ENCODE measurements around the gene CA6.
"Not testable (repeated sequence)": the region's sequence is repeated elsewhere in the genome, so short reads cannot be mapped to it uniquely, and the experiment has no call there.

Gene CA6

DNA sequence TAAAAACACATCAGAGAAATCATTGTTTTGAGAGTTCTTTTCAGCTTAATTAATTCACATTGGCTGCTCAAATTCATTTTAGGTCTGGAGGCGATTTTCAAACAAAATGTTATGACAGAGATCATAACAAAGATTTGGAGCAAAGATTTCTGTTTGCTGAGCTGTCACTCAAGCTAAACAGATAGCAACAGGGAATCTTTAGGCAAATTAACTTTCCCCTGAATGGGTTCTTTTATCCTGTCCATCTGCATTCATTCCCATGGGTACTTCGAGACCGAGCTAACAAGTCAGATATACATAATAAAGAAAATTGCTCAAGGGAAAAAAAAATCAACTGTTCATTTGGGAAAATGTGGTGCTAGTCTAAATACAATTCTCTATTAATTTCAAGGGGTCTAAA, 30.2 kb upstream of the CA6 start:
- no peak overlapping the region for H2AFZ ChIP-seq (ENCODE audit: low read length)
- H3K4me2 ChIP-seq (ENCODE audit: low read depth, low read length): no peak overlapping the region
- H3K79me2 ChIP-seq (ENCODE audit: low read length): no peaks in the 10 kb centered on the region
- H3K27me3 ChIP-seq (replicated peaks; ENCODE audit: insufficient read depth, low read length): peaks cover 9% of the 10 kb centered on the region
- H3K4me3 ChIP-seq (ENCODE audit: low read length): no peak overlapping the region
- no peaks in the 10 kb centered on the region for H4K20me1 ChIP-seq (ENCODE audit: insufficient read depth, low read length)
- H3K36me3 ChIP-seq (replicated peaks; ENCODE audit: insufficient read depth, low read length): no peaks in the 10 kb centered on the region
- TF ChIP-seq EZH2phosphoT487 (IDR thresholded peaks at IDR 0.05; ENCODE audit: low read length): no peak
- TF ChIP-seq, protein P1, sequence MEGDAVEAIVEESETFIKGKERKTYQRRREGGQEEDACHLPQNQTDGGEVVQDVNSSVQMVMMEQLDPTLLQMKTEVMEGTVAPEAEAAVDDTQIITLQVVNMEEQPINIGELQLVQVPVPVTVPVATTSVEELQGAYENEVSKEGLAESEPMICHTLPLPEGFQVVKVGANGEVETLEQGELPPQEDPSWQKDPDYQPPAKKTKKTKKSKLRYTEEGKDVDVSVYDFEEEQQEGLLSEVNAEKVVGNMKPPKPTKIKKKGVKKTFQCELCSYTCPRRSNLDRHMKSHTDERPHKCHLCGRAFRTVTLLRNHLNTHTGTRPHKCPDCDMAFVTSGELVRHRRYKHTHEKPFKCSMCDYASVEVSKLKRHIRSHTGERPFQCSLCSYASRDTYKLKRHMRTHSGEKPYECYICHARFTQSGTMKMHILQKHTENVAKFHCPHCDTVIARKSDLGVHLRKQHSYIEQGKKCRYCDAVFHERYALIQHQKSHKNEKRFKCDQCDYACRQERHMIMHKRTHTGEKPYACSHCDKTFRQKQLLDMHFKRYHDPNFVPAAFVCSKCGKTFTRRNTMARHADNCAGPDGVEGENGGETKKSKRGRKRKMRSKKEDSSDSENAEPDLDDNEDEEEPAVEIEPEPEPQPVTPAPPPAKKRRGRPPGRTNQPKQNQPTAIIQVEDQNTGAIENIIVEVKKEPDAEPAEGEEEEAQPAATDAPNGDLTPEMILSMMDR (IDR thresholded peaks at IDR 0.05; ENCODE audit: low read length): no peak
- no peak for TF ChIP-seq EZH2 (optimal IDR thresholded peaks at IDR 0.05; ENCODE audit: low read depth, low read length)
- H3K27ac ChIP-seq (ENCODE audit: low read length): no peak overlapping the region
- H3K9me2 ChIP-seq (replicated peaks; ENCODE audit: insufficient read depth, low read length): no peaks in the 10 kb centered on the region
- no peak for DNase-seq
- no peaks in the 10 kb centered on the region for H3F3A ChIP-seq (ENCODE audit: insufficient read depth, low read length)
- no peak overlapping the region for H3K9ac ChIP-seq (ENCODE audit: low read length)
- no peaks in the 10 kb centered on the region for H3K9me3 ChIP-seq (replicated peaks; ENCODE audit: insufficient read depth, low read length)
- H3K4me1 ChIP-seq (ENCODE audit: low read length): no peaks in the 10 kb centered on the region

DNA sequence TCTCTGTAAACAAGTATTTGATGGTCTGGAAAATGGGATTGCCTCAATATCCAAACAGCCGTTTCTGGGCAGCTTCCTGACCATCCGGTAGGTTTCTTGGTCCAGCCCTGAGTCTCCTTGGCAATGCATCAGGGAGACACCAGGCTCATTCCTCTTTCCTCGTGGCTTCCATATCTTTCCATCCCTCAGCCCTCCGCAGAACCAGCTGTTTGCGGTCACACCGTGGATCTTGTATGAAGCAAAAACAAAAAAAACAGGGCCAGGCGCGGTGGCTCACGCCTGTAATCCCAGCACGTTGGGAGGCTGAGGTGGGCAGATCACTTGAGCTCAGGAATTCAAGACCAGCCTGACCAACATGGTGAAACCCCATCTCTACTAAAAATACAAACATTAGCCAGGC, 28.1 kb upstream of the CA6 start:
- not testable (repeated sequence) for H3K27ac ChIP-seq (ENCODE audit: low read length); H3K9me2 ChIP-seq (replicated peaks; ENCODE audit: insufficient read depth, low read length); H3F3A ChIP-seq (ENCODE audit: insufficient read depth, low read length); H3K4me2 ChIP-seq (ENCODE audit: low read depth, low read length); H3K36me3 ChIP-seq (replicated peaks; ENCODE audit: insufficient read depth, low read length); DNase-seq; H3K9me3 ChIP-seq (replicated peaks; ENCODE audit: insufficient read depth, low read length); H3K79me2 ChIP-seq (ENCODE audit: low read length); H3K9ac ChIP-seq (ENCODE audit: low read length); H2AFZ ChIP-seq (ENCODE audit: low read length); H3K4me3 ChIP-seq (ENCODE audit: low read length); H4K20me1 ChIP-seq (ENCODE audit: insufficient read depth, low read length); H3K4me1 ChIP-seq (ENCODE audit: low read length)
- peaks cover 22% of the 10 kb centered on the region for H3K27me3 ChIP-seq (replicated peaks; ENCODE audit: insufficient read depth, low read length)

GRCh38 chr1:8922962-8923361, 22.7 kb upstream of the CA6 start:
- Histone ChIP-seq H3K4me1 (ENCODE audit: low read length) (0 out of 2 replicates have a peak, but pooled peaks cover 5% of the 10 kb centered on the region), H3K9me3 (replicated peaks; ENCODE audit: insufficient read depth, low read length) (no peaks in the 10 kb centered on the region), H3K9ac (ENCODE audit: low read length) (no peak overlapping the region), H3K36me3 (replicated peaks; ENCODE audit: insufficient read depth, low read length) (no peaks in the 10 kb centered on the region), H3K4me2 (ENCODE audit: low read depth, low read length) (no peak overlapping the region), H2AFZ (ENCODE audit: low read length) (no peak overlapping the region), H3K4me3 (ENCODE audit: low read length) (no peak overlapping the region), H3K27ac (ENCODE audit: low read length) (no peak overlapping the region), H3K9me2 (replicated peaks; ENCODE audit: insufficient read depth, low read length) (no peaks in the 10 kb centered on the region), H3F3A (ENCODE audit: insufficient read depth, low read length) (no peaks in the 10 kb centered on the region), H3K79me2 (ENCODE audit: low read length) (no peaks in the 10 kb centered on the region), H4K20me1 (ENCODE audit: insufficient read depth, low read length) (no peaks in the 10 kb centered on the region), H3K27me3 (replicated peaks; ENCODE audit: insufficient read depth, low read length) (peaks cover 27% of the 10 kb centered on the region)
- DNase-seq: no peak
- TF ChIP-seq, protein P1 (IDR thresholded peaks at IDR 0.05; ENCODE audit: low read length): no peak
- TF ChIP-seq EZH2 (optimal IDR thresholded peaks at IDR 0.05; ENCODE audit: low read depth, low read length) (no peak), EZH2phosphoT487 (IDR thresholded peaks at IDR 0.05; ENCODE audit: low read length) (no peak)

DNA sequence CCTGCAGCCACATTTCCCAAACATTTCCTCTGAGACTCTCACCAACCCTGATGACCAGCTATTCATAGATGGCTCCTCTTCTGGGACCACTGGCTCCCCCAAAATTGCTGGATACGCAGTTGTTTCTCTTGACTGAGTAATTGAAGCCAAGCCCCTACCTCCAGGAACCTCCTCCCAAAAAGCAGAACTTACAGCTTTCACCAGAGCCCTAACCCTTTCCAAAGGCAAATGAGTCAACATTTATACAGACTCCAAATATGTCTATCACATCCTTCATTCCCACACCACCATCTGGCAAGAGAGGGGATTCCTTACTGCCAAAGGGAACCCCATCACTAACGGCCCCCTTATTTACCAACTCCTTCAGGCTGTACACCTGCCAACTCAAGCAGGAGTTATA, 20.3 kb upstream of the CA6 start:
- no peak overlapping the region for H3K4me2 ChIP-seq (ENCODE audit: low read depth, low read length)
- no peaks in the 10 kb centered on the region for H3K79me2 ChIP-seq (ENCODE audit: low read length)
- no peaks in the 10 kb centered on the region for H3F3A ChIP-seq (ENCODE audit: insufficient read depth, low read length)
- peaks cover 24% of the 10 kb centered on the region for H3K27me3 ChIP-seq (replicated peaks; ENCODE audit: insufficient read depth, low read length)
- no peak overlapping the region for H2AFZ ChIP-seq (ENCODE audit: low read length)
- no peaks in the 10 kb centered on the region for H3K9me3 ChIP-seq (replicated peaks; ENCODE audit: insufficient read depth, low read length)
- 0 out of 2 replicates have a peak, but pooled peaks cover 5% of the 10 kb centered on the region for H3K4me1 ChIP-seq (ENCODE audit: low read length)
- H3K36me3 ChIP-seq (replicated peaks; ENCODE audit: insufficient read depth, low read length): no peaks in the 10 kb centered on the region
- no peak for DNase-seq
- H3K9ac ChIP-seq (ENCODE audit: low read length): no peak overlapping the region
- no peaks in the 10 kb centered on the region for H3K9me2 ChIP-seq (replicated peaks; ENCODE audit: insufficient read depth, low read length)
- no peak overlapping the region for H3K4me3 ChIP-seq (ENCODE audit: low read length)
- TF ChIP-seq EZH2 (optimal IDR thresholded peaks at IDR 0.05; ENCODE audit: low read depth, low read length): no peak
- TF ChIP-seq, protein P1 (IDR thresholded peaks at IDR 0.05; ENCODE audit: low read length): no peak
- TF ChIP-seq EZH2phosphoT487 (IDR thresholded peaks at IDR 0.05; ENCODE audit: low read length): no peak
- H4K20me1 ChIP-seq (ENCODE audit: insufficient read depth, low read length): no peaks in the 10 kb centered on the region
- no peak overlapping the region for H3K27ac ChIP-seq (ENCODE audit: low read length)

Measured in MM.1S (cell line).